Activated CD4-positive, alpha-beta memory T cell treated with anti-CD3 and anti-CD28 coated beads, Interleukin-2, amount 10 ng/mL, durations not matched to agents 7 days and 5 days (primary cell): ENCODE results near the gene LDLRAD3. TPM values are rescaled to one million over a fixed set of nuclear protein-coding genes. Genes with fewer than 3 reads are reported as not detected.

Experiments used
- CTCF ChIA-PET: fragments of 350-600 bp; sonication (Branson Sonifier 250); formaldehyde crosslinking; loops from one replicate; lab custom pipeline; 2021; ENCODE audit warnings: antibody characterized with exemption, inconsistent platforms; lab: Charles Lee
- POLR2A ChIA-PET: fragments of 350-600 bp; sonication (Branson Sonifier 250); formaldehyde crosslinking; loops from one replicate; lab custom pipeline; 2021; ENCODE audit warnings: antibody characterized with exemption; lab: Charles Lee
- DNase-seq: peaks from one replicate; pipeline ENCODE4 v3.0.0-alpha.2; 2020
- H3K27ac Mint-ChIP-seq: one replicate; pipeline ENCODE4 v1.8.0; 2021; ENCODE audit warnings: mild to moderate bottlenecking, mixed read lengths
- H3K27me3 Mint-ChIP-seq: one replicate; pipeline ENCODE4 v1.8.0; 2021; ENCODE audit warnings: mixed read lengths
- H3K36me3 Mint-ChIP-seq: one replicate; pipeline ENCODE4 v1.8.0; 2021; ENCODE audit warnings: low read depth, mixed read lengths
- H3K4me1 Mint-ChIP-seq: one replicate; pipeline ENCODE4 v1.8.0; 2021; ENCODE audit warnings: mixed read lengths
- H3K4me3 Mint-ChIP-seq: one replicate; pipeline ENCODE4 v1.8.0; 2021; ENCODE audit warnings: mild to moderate bottlenecking, mixed read lengths
- H3K9me3 Mint-ChIP-seq: one replicate; pipeline ENCODE4 v1.8.0; 2021; ENCODE audit warnings: mixed read lengths
- total RNA-seq, 2 experiments: library from RNA; stranded (reverse); gene quantifications; one replicate each; pipeline ENCODE4 v1.2.3, GENCODE V29; 2021

Gene LDLRAD3
- total RNA-seq, 2 experiments from 2014 or later = not detected

- H3K27me3 Mint-ChIP-seq = no peaks in the 10 kb centered on the region
- ChIA-PET CTCF (interaction anchor here (1.5 to 3.0 kb wide), 2 partner anchors 11 to 14 kb away, joined by 4 to 10 read pairs; no protein-coding TSS in a partner anchor), POLR2A (interaction anchor here (1.0 kb wide), 1 partner anchor 10 kb away, joined by 3 read pairs; no protein-coding TSS in a partner anchor)
- no peak for DNase-seq
- H3K36me3 Mint-ChIP-seq = peaks cover 4% of the 10 kb centered on the region
- no peak overlapping the region for H3K4me3 Mint-ChIP-seq
- no peaks in the 10 kb centered on the region for H3K9me3 Mint-ChIP-seq
- H3K27ac Mint-ChIP-seq = no peak overlapping the region
- H3K4me1 Mint-ChIP-seq = peaks cover 3% of the 10 kb centered on the region
Measured at GRCh38 chr11:36278531-36279282, 334.8 kb downstream of the LDLRAD3 start.

- ChIA-PET POLR2A (interaction anchor here (0.7 kb wide), 1 partner anchor 241 kb away, joined by 3 read pairs; no protein-coding TSS in a partner anchor), CTCF (interaction anchor here (1.5 to 3.0 kb wide), 2 partner anchors 13 to 213 kb away, joined by 6 to 10 read pairs; no protein-coding TSS in a partner anchor)
- no peaks in the 10 kb centered on the region for H3K36me3 Mint-ChIP-seq
- no peak overlapping the region for H3K4me3 Mint-ChIP-seq
- no peak overlapping the region for H3K27ac Mint-ChIP-seq
- H3K4me1 Mint-ChIP-seq = peaks cover 10% of the 10 kb centered on the region
- no peaks in the 10 kb centered on the region for H3K9me3 Mint-ChIP-seq
- H3K27me3 Mint-ChIP-seq = no peaks in the 10 kb centered on the region
- no peak for DNase-seq
Measured at GRCh38 chr11:36280531-36280930, 336.7 kb downstream of the LDLRAD3 start.
